T-helper 22 cell (primary cell): ENCODE data around the gene RHEX.
"Not testable (repeated sequence)": the region's sequence is repeated elsewhere in the genome, so short reads cannot be mapped to it uniquely, and the experiment has no call there.

Source experiments
- DNase-seq: peaks from one replicate; pipeline ENCODE4 v3.0.0-alpha.2; 2020; ENCODE audit warnings: low read depth

The RHEX gene

GRCh38 chr1:206030714-206031113 is 22.3 kb upstream of the RHEX start:
- peak; percentile 18 for DNase-seq

GRCh38 chr1:206032380-206033140 is 20.4 kb upstream of the RHEX start:
- no peak for DNase-seq

- DNase-seq, result no peak
These were observed 17.9 kb upstream of the RHEX start for GRCh38 chr1:206035027-206035426.

GRCh38 chr1:206036663-206037455 is 16.1 kb upstream of the RHEX start:
- DNase-seq, result no peak

GRCh38 chr1:206037581-206037980 is 15.4 kb upstream of the RHEX start:
- DNase-seq, result no peak

- no peak for DNase-seq
These were observed 13.7 kb upstream of the RHEX start for GRCh38 chr1:206039046-206039973.

GRCh38 chr1:206040328-206040727 is 12.6 kb upstream of the RHEX start:
- no peak for DNase-seq

- no peak for DNase-seq
These were observed 11.3 kb upstream of the RHEX start for GRCh38 chr1:206041640-206042039.

- DNase-seq, result no peak
These were observed 5.7 kb upstream of the RHEX start for GRCh38 chr1:206047271-206047670.

- DNase-seq, result no peak
These were observed 4.4 kb upstream of the RHEX start for GRCh38 chr1:206048582-206048981.

GRCh38 chr1:206049293-206049692 is 3.7 kb upstream of the RHEX start:
- no peak for DNase-seq

GRCh38 chr1:206049919-206050600 is 2.9 kb upstream of the RHEX start:
- DNase-seq, result no peak

GRCh38 chr1:206050655-206051235 is 2.2 kb upstream of the RHEX start:
- DNase-seq, result peak; percentile 13

- DNase-seq, result not testable (repeated sequence)
These were observed 625 bp upstream of the RHEX start for GRCh38 chr1:206052231-206052865.

GRCh38 chr1:206053616-206054015 is 643 bp downstream of the RHEX start:
- not testable (repeated sequence) for DNase-seq

- DNase-seq, result not testable (repeated sequence)
These were observed 2.2 kb downstream of the RHEX start for GRCh38 chr1:206055069-206055625.

GRCh38 chr1:206055639-206056323 is 2.8 kb downstream of the RHEX start:
- DNase-seq, result not testable (repeated sequence)

- not testable (repeated sequence) for DNase-seq
These were observed 5.4 kb downstream of the RHEX start for GRCh38 chr1:206058289-206058926.

- DNase-seq, result no peak
These were observed 5.9 kb downstream of the RHEX start for GRCh38 chr1:206058927-206059292.
